Measurements from ENCODE around the gene CCDC74A.
"Not testable (repeated sequence)": the region's sequence is repeated elsewhere in the genome, so short reads cannot be mapped to it uniquely, and the experiment has no call there.

CCDC74A gene

DNA sequence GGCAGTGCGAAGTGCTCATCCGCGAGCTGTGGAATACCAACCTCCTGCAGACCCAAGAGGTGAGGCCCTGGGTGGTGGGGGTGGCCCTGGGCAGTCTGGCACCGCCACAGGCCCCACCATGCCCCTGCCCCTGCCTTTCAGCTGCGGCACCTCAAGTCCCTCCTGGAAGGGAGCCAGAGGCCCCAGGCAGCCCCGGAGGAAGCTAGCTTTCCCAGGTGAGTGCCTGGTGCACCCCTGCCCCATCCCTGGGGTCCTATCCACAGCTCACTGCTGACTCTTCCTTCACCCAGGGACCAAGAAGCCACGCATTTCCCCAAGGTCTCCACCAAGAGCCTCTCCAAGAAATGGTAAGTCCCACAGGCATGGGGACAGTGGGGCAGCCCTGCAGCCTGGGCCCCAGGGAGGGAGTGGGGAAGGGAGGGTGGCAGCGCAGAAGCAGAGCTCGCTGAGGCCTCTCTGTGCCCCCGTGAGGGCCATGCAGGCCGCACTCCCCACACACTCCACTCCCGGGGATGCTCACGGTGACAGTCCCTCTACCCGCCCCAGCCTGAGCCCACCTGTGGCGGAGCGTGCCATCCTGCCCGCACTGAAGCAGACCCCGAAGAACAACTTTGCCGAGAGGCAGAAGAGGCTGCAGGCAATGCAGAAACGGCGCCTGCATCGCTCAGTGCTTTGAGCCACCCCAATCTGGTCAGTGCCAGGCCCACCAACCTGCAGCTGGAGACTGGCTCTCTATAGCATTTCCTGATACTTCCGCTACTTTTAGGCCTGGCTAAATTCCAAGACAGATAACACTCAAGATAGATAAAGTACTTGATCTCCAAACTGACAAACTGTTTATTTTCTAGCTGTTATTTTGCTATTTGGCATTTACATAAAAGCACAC is 5.3 kb downstream of the CCDC74A start:
- H3K27me3 Mint-ChIP-seq (ENCODE audit: low read depth); H3K27ac Mint-ChIP-seq; H3K9me3 Mint-ChIP-seq; H3K4me1 Mint-ChIP-seq (ENCODE audit: low read depth); H3K36me3 Mint-ChIP-seq (ENCODE audit: low read depth); H3K4me3 Mint-ChIP-seq: not testable (repeated sequence)

DNA sequence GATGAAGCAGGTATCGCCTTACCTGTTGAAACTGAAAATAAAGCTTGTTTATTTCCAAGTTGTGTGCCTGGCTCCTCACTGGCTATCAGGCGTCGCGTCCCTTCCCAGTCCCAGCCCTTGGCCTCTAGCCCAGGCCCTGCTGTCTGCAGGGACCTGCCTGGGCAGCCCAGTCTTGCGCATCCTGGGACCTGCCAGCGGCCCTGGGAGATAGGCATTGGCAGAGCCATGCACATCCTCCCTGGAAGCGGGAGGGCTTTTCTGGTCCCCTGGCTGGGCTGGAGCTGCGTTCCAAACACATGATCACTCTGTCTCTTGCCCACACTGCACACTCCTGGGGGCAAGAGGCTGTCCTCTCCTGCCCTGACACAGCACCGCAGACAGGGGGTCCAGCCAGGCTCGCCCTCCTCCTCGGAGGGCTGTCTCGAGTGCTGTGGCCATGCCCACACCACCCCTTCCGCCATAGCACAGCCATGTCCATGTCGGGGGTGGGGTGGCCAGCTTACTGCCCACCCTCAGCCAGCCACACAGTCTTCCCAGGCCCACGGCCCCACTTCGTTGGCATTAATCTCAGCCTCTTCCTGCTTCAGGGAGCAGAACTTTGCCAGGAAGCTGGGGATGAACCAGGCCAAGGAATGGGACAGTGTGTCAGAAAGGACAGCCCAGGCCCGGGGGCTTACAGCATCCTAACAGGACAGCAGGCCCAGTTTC is 6.1 kb downstream of the CCDC74A start:
- not testable (repeated sequence) for H3K27me3 Mint-ChIP-seq (ENCODE audit: low read depth); H3K36me3 Mint-ChIP-seq (ENCODE audit: low read depth); H3K27ac Mint-ChIP-seq; H3K4me1 Mint-ChIP-seq (ENCODE audit: low read depth); H3K9me3 Mint-ChIP-seq; H3K4me3 Mint-ChIP-seq

DNA sequence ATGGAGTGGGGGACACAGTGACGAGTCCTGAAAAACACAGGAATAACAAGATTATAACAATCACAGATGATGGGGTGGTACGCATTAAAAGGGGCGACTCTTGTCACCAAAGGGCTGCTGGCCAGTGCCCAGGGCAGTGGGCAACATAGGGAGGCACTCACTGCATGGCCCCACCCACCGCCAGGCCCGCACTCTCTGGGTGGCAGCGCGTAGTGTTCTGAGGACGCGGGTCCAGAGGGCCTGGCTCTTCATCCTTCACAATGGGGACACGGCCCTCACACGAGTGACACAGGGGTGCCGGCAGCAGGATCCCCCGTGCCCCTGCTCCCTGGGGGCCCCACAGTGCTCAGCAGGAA is 6.6 kb downstream of the CCDC74A start:
- not testable (repeated sequence) for H3K36me3 Mint-ChIP-seq (ENCODE audit: low read depth); H3K27ac Mint-ChIP-seq; H3K4me3 Mint-ChIP-seq; H3K27me3 Mint-ChIP-seq (ENCODE audit: low read depth); H3K9me3 Mint-ChIP-seq; H3K4me1 Mint-ChIP-seq (ENCODE audit: low read depth)

DNA sequence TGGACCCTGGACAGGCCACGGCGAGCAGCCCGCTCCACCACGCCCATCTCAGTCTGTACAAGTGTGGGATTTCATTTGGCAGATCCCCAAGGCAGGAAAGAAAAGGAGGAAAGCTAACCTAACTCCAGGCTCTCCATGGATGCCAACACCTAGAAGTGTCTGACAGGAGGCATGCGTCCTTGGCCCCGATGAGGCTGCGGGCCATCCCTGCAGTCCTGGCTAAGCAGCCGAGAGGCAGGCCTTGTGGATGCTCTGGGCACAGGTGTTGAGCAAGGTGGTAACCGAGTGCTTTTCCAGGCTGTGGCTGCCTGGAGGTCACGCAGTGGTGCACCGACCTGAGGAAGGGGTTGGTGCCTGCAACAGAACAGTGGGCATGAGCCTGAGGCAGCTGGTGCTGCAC is 7.3 kb downstream of the CCDC74A start:
- H3K9me3 Mint-ChIP-seq; H3K4me3 Mint-ChIP-seq; H3K27ac Mint-ChIP-seq; H3K27me3 Mint-ChIP-seq (ENCODE audit: low read depth); H3K4me1 Mint-ChIP-seq (ENCODE audit: low read depth); H3K36me3 Mint-ChIP-seq (ENCODE audit: low read depth): not testable (repeated sequence)

DNA sequence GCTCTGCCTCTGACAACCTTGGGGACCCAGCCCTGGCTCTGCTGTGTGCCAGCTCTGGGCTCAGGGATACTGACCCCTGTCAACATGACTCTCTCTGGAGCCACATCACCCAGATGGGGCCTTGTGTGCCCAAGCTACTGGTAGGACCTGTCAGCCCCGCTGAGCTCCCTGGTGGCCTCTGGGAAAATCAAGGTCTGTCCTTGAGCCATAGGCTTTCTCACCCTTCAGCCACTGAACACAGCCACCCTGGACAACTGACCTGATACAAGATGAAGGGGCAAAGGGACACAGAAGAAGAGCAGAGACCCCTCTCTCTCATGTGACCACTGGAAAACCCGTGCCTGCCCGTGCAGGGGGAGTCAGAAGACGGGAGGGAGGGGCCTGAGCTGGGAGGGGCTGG is 7.8 kb downstream of the CCDC74A start:
- Mint-ChIP-seq H3K4me3 (no peak overlapping the region), H3K27ac (no peak overlapping the region)

DNA sequence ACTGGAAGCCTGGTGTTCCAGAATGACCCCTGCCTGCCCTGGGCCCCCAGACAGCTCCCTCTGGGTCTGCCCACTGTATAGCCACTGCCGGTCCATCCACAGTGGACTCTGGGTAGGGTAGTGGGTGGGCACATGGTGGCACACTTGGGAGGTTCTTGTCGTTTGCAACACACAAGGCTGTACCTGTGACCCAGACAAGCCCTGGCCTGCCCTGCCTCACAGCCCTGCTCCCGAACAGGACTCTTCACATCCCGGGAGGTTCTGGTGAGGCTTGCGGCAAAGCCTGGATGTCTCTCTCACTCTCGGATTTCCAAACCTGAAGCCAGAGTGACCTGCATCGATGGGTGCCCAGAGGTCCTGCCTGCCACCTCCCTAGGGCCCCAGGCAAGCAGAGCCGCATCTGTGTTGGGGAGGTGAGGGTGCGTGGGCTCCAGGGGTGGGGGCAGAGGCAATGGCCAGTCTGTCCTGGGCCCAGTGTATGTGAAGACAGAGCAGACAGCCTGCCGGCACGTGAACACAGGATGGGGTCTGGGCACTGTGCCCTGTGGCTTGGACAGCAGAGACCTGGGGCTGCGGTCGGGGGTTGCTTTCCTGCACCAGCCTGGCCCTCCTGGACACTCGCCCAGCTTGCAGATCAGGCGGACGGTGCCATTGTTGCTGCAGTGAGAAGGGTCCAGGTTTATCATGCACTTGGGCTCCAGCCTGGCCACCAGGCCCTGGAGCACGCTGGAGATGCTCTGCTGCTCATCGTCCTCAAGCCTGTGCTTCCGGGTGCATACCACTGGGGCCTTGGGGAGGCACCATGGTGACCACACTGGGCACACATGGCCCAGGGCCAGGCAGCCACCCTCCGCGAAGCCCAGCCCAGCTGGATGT is 8.5 kb downstream of the CCDC74A start:
- not testable (repeated sequence) for H3K4me3 Mint-ChIP-seq; H3K4me1 Mint-ChIP-seq (ENCODE audit: low read depth); H3K36me3 Mint-ChIP-seq (ENCODE audit: low read depth); H3K27ac Mint-ChIP-seq; H3K9me3 Mint-ChIP-seq
- peaks cover 14% of the 10 kb centered on the region for H3K27me3 Mint-ChIP-seq (ENCODE audit: low read depth)

More for the DNA sequence above, 7.8 kb downstream of the CCDC74A start:
- no peaks in the 10 kb centered on the region for H3K9me3 Mint-ChIP-seq
- H3K36me3 Mint-ChIP-seq (ENCODE audit: low read depth), result no peaks in the 10 kb centered on the region
- peaks cover 12% of the 10 kb centered on the region for H3K27me3 Mint-ChIP-seq (ENCODE audit: low read depth)
- no peaks in the 10 kb centered on the region for H3K4me1 Mint-ChIP-seq (ENCODE audit: low read depth)

DNA sequence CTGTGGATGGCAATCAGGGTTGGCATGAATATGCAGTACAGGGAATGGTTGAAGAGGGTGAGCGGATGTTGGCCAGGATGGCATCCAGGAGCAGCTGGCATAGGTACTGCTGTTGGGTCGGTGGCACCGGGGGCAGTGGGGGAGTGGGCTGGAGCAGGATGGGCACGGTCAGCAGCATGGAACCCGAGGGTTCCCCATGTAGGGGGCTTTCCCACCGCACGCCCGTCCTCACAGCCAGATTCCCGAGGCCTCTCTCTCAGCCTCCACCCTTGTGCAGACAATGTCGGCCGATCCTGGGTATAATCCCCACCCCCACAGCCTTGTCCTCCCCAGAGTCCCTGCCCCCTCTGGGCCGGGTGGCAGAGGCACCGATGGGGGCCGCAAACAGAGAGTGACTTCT is 9.2 kb downstream of the CCDC74A start:
- H3K27me3 Mint-ChIP-seq (ENCODE audit: low read depth), result peaks cover 15% of the 10 kb centered on the region
- not testable (repeated sequence) for H3K4me3 Mint-ChIP-seq; H3K9me3 Mint-ChIP-seq; H3K36me3 Mint-ChIP-seq (ENCODE audit: low read depth); H3K27ac Mint-ChIP-seq; H3K4me1 Mint-ChIP-seq (ENCODE audit: low read depth)

DNA sequence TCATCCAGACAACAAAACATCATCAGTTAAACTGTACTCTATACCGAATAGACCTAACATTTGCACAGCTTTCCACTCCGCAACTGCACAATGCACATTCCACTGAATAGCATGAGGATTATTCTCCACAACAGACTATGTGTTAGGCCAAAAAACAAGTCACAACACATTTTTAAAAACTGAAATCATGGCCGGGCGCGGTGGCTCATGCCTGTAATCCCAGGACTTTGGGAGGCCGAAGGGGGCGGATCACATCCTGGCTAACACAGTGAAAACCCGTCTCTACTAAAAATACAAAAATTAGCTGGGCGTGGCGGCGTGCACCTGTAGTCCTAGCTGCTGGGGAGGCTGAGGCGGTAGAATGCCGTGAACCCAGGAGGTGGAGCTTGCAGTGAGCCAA is 11.2 kb downstream of the CCDC74A start:
- not testable (repeated sequence) for H3K4me1 Mint-ChIP-seq (ENCODE audit: low read depth); H3K27ac Mint-ChIP-seq; H3K4me3 Mint-ChIP-seq; H3K9me3 Mint-ChIP-seq; H3K36me3 Mint-ChIP-seq (ENCODE audit: low read depth)
- H3K27me3 Mint-ChIP-seq (ENCODE audit: low read depth), result peaks cover 23% of the 10 kb centered on the region

DNA sequence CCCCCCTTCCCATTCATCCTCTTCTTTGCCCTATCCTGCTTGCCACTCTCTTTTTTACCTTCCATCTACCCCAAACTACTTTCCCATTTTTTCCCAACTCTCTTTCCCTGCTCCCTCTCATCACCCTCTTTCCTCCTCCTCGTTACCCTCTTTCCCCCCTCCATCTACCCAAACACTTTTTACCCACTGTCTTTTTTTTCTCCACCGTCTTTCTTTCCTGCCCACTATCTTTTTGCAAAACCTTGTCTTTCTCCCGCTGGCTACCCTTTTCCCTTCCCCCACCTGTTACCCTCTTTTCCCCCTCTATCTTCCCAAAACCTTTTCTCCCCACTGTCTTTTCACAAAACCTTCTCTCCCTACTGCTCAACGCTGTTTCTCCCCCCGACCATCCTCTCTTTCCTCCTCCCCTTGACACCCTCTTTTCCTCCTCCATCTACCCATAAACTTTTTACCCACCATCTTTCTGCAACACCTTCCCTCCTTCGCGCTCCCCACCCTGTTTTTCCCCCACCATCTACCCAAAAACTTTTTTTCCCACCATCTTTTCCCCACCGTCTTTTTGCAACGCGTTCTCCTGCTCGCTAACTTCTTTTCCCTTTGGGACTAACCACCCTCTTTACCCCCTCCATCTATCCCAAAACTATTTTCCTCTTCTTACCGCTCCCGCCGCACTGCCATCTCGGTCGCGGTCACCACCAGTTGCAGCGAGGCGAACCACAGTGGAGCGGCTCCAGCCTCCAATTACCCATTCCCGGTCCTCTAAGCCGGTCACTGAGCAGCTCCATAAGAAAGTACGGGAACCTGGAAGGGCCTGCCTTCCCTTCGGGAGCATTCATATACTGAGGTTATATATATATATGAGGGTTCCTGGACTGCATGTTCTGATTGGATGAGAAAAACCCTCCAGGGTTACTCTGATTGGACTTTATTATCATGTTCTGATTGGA is 15.0 kb downstream of the CCDC74A start:
- H3K9me3 Mint-ChIP-seq, result no peaks in the 10 kb centered on the region
- no peak overlapping the region for H3K27ac Mint-ChIP-seq
- H3K4me3 Mint-ChIP-seq, result no peak overlapping the region
- no peaks in the 10 kb centered on the region for H3K36me3 Mint-ChIP-seq (ENCODE audit: low read depth)
- no peaks in the 10 kb centered on the region for H3K4me1 Mint-ChIP-seq (ENCODE audit: low read depth)
- H3K27me3 Mint-ChIP-seq (ENCODE audit: low read depth), result peaks cover 27% of the 10 kb centered on the region

DNA sequence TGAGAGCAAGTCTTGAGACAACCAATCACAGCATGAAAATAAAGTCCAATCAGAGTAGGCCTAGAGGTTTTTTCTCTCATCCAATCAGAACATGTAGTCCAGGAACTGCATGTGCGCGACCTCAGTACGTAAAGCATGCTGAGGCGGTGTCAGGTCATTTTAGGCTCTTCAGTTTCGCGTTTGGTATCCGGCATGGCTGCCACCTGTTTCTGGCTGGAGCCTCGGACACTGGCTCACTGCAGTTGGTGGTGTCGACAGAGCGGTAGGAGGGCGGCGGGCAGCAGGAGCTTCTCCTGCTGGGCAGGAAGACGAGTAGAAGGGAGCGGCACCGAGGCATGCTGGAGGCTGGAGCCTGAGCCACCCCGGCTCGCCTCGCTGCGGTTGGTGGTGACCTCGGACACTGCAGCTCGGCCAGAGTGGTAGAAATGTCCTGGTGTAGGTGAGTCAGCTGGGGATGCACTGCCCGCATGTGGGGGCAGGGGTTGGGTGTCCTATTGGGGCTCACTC is 15.8 kb downstream of the CCDC74A start:
- Mint-ChIP-seq H3K4me1 (ENCODE audit: low read depth) (no peaks in the 10 kb centered on the region), H3K27ac (no peak overlapping the region), H3K27me3 (ENCODE audit: low read depth) (peaks cover 27% of the 10 kb centered on the region), H3K4me3 (no peak overlapping the region), H3K9me3 (no peaks in the 10 kb centered on the region), H3K36me3 (ENCODE audit: low read depth) (no peaks in the 10 kb centered on the region)

DNA sequence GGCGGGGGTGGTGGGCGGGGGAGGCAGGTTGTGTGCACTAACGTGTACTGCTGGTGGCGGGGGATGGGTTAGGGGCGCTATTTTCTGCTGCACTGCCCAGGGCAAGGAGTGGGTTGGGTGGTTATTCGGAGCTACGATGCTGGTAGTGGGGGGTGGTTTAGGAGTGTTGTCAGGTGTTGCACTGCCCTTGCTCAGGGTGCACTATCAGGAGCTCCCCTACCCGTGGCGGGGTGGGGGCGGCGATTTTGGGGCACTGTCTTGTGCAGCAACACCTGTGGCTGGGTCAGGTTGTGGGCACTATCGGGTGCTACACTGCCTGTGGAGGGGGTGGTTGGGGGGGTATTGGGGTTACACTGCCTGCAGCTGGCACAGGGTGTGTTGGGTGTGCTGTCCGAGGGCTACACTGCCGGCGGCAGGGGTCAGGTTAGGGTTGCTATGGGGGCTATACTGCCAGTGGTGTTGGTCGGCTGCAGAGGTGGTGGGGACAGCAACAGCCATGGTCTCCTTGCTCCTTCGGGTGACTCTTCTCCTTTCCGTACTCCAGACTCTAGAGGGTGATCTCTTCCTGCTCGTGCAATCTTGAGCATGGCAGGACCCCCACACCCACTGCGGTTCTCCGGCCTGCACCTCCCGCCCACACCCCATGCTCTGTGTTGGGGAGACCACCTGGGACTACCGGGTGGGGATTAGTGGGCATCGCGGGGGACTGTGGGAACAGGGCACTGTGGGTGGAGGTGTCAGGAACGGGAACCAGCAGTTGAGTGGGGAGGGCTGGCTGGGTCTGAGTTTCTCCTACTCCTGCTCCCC is 16.5 kb downstream of the CCDC74A start:
- H3K4me1 Mint-ChIP-seq (ENCODE audit: low read depth); H3K36me3 Mint-ChIP-seq (ENCODE audit: low read depth); H3K9me3 Mint-ChIP-seq; H3K4me3 Mint-ChIP-seq; H3K27ac Mint-ChIP-seq: not testable (repeated sequence)
- H3K27me3 Mint-ChIP-seq (ENCODE audit: low read depth), result peaks cover 27% of the 10 kb centered on the region

DNA sequence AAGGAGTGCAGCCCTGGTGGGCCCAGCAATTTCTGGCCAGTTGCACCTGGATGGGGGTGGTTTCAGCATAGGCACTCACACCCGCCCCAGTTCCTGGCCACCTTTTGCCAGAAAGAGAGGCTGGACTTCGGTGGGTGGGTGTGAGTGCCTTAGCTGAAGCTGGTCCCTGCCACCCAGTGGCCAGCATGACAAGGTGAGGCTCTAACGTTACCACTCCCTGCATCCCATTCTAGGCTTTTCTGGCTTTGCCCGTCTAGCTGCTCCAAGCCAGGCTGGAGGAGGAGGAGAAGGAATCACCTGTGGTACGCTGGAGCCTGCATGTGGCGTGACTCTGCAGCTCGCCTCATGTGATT is 17.1 kb downstream of the CCDC74A start:
- not testable (repeated sequence) for H3K9me3 Mint-ChIP-seq; H3K27ac Mint-ChIP-seq; H3K4me1 Mint-ChIP-seq (ENCODE audit: low read depth); H3K4me3 Mint-ChIP-seq; H3K36me3 Mint-ChIP-seq (ENCODE audit: low read depth)
- peaks cover 27% of the 10 kb centered on the region for H3K27me3 Mint-ChIP-seq (ENCODE audit: low read depth)

DNA sequence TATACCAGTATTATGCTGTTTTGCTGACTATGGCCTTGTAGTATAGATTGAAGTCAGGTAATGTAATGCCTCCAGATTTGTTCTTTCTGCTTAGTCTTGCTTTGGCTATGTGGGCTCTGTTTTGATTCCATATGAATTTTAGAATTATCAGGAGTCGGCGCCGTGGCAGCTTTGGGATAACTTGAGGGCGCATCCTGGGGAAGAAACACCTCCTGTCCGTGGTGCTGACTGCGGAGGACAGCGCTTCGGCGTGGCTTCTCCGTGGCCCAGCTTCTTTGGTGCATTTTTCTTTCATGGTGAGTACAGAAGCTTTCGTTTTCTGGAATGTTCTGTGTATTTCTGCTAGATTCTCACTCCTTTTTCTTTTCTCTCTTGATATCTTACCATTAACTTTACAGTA is 25.2 kb downstream of the CCDC74A start:
- H3K4me1 Mint-ChIP-seq (ENCODE audit: low read depth), result no peaks in the 10 kb centered on the region
- no peak overlapping the region for H3K27ac Mint-ChIP-seq
- H3K27me3 Mint-ChIP-seq (ENCODE audit: low read depth), result peaks cover 28% of the 10 kb centered on the region
- no peaks in the 10 kb centered on the region for H3K9me3 Mint-ChIP-seq
- H3K4me3 Mint-ChIP-seq, result no peak overlapping the region
- H3K36me3 Mint-ChIP-seq (ENCODE audit: low read depth), result no peaks in the 10 kb centered on the region
